ENCODE data around the gene CNOT3.
"Not testable (repeated sequence)": the region's sequence is repeated elsewhere in the genome, so short reads cannot be mapped to it uniquely, and the experiment has no call there.

CNOT3 gene

DNA sequence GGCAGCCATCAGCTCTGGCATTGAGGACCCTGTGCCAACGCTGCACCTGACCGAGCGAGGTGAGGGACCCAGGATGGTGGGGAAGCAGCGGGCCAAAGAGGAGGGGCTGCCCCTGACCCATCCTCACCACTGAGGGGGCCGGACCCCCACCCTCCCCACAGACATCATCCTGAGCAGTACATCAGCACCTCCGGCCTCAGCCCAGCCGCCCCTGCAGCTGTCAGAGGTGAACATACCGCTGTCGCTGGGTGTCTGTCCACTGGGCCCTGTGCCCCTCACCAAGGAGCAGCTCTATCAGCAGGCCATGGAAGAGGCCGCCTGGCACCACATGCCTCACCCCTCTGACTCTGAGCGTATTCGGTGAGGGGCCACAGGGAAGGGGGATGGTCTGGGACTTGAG lies 14.7 kb downstream of the CNOT3 start:
- no peak for DNase-seq

DNA sequence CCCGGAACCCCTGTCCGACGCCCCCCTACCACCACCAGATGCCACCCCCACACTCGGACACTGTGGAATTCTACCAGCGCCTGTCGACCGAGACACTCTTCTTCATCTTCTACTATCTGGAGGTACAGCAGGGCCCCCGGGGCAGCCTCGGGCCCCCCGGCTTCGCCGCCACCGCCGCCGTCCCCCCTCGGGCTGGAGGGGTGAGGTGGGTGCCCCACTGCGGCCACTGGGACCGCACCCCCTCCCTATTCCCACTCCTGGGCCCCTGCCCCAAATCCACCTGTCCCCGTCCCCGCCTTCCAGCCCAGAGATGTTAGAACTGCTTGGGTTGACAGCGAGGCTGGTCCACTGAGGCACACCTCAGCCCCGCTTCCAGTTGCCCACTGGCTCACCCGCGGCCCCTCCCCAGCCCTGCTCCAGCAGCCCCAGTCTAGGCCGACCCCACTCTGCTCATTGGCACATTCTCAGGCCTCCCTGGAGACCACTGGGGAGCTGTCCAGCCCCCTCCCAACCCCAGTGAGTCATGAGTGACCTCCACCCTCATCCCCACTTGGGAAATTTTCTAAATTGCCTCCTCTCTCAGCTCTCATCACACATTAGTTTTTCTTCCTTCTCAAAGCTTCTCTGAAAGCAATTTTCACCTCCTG lies 15.4 kb downstream of the CNOT3 start:
- no peak for DNase-seq

DNA sequence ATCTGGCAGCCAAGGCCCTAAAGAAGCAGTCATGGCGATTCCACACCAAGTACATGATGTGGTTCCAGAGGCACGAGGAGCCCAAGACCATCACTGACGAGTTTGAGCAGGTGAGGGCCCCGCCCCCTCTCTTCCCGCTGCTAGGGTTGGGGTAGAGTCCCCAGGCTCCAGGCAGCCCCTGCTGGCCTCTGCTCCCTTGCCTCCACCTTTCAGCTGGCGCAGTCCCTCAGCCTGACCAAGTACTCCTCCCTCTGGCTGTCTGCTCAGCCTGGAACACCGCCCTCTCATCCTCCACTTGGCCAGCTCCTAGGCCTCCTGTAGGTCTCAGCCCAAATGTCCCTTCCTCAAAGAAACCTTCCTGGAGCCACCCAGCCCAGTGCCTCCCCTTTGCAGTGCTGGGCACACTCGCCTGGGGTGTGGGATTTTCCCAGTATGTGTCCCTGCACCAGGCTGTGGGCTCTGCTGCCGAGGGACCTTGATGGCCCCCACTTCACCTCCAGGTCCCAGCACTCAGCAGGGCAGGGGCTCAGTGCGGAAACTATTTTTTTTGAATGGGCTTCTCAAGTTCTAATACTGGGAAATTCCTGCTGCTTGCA lies 16.3 kb downstream of the CNOT3 start:
- DNase-seq: no peak

DNA sequence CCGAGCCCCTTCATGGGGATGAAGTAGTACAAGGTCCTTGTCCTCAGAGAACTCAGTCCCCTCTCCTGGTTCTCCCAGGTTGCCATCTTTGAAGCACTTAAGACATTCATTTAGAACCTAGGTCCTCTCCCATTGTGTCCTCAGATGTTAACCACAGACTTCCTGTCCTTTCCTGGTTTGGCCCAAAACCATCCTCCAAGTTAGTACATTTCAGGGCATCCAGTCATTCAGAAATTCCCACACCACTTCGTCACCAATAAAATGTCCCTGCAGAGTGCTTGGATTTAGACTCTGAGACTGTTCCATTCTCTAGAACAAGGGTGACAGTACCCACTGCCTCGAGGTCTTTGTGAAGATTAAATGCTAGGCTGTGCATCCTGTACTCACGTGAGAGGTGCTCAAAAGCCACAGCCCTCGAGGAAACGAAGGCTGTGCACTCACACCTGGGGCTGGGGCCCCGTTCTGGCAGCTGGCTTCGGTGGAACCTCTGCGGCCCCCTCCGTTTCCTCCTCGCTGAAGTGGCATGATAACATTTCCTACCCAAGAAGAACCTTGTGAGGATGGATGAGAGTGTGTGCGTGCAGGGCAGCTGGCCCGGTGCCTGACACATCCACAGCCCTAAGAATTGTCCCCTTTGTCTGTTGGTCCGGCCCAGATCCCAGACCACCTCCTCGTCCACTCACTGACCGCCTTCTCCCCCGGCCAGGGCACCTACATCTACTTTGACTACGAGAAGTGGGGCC lies 17.2 kb downstream of the CNOT3 start:
- DNase-seq: no peak

DNA sequence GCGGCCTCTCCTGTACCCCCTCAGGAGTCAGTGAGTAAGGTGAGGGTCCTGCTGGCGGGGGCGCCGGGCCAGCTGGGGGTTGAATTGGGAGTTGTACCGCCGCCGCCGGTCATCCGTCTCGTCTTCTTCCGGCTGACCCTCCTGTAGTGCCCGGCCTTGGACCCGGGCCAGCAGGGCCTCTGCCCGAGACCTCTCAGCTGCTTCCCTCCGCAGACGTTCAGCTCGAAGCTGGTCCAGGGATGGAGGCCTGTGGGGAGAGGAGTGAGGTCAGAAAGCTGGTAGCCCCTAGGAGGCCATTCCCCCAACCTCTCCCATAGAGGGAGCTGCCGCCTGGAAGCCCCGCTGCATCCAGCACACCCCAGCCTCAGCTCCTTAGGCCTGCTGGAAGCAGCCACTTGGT lies 18.1 kb downstream of the CNOT3 start:
- no peak for DNase-seq

DNA sequence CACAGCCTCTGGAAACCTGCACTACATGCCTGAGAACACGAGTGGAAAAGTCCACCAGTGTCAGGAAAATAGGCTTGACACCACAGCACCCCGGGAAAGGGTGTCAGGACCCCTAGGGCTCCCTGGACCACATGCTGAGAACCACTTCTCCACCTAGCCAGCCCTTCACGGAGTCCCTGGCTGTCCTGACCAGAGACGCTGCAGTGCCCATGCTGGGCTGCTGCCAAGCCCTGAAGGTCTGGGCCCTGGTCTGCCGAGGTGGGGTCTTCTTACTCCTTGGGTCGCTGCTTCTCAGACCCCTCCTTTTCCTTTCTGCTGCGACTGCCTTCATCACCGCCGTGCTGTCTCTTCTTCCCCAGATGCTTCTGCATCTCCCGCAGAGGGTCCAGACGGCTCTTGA lies 18.9 kb downstream of the CNOT3 start:
- no peak for DNase-seq

DNA sequence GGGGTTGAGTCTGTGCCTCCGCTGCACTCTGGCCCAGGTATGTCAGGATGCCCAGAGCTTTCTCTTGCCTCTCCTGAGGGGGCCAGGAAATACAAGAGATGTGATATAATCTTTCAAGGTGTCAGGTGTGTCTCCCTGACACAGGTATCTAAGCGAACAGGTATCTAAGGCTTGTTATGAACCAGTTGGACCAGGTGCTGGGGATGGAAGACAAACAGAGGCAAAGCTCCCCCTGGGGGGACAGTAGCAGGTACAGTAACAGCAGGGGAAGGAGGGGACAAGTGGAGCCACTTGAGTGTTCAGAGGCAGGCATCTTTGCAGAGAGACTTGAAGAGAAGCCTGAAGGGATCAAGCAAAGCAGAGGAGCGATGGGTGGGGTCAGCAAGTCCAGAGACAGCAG lies 19.4 kb downstream of the CNOT3 start:
- no peak for DNase-seq

DNA sequence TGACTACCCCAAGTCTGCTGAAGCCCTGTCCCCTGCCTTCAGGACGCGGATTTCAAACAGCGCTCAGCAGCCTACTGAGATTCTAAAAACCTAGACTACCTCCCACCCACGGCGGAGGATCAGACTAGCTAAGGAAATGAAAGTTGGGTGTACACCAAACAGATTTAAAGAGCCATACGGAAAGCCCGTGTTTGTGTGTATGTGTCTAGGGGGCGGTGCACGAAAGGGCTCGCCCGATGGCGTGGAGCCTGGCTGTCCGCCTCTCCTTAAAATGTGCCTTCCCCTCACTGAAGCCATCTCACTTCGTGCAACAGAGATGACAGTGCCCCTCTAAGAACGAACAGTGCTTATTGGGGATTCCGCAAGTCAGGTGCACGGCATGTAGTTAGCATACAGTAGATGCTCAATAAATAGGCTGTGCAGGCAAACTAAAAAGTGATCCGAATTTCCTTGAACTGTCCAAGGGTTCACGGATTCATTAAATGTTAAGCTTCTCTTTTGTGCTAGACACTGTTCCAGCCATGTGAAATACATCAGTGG lies 21.3 kb downstream of the CNOT3 start:
- DNase-seq: no peak

DNA sequence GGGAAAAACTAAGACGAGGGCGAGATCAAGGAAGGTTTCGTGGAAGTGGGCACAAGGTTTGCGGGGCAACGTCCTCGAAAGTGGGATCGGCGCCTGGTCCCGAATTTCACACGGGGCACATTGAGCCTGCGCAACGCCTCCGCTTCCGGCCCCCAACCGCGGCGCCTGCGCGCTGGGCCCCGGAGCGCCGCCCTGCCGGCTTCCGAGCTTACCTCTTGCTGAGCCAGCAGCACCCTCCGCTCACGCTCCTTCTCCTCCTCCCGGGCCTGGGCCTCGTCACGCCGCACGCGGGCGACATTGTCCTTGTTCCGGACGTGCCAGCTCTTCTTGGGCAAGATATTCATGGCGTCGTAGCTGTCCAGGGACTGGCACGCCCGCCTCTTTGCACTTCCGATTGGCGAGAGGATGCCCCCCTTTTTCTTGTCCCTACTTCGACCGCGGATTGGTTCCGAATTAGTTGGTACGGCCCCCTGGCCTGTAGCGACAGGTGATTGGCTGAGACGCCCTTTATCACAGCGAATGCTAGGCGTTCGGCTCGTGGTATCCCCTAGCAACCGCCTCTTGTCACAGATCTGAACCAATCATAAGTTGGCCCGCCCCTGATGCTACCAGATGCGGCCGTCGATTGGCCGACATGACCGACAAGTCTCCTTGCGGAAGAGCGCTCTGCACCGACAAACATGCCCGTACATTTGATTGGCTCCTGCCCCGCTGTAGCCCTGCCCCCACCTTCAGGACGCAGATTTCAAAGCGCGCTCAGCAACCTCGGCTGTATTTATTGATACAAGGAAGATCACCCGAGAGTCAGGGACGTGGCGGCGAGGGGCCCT lies 22.0 kb downstream of the CNOT3 start, which contains the start of gene LENG1:
Gene LENG1, minus strand, starts transcription at position 370 of the 830 bp plus-strand sequence. Its CDS starts 26 bp downstream, at position 344.
- DNase-seq: peak; percentile 98

DNA sequence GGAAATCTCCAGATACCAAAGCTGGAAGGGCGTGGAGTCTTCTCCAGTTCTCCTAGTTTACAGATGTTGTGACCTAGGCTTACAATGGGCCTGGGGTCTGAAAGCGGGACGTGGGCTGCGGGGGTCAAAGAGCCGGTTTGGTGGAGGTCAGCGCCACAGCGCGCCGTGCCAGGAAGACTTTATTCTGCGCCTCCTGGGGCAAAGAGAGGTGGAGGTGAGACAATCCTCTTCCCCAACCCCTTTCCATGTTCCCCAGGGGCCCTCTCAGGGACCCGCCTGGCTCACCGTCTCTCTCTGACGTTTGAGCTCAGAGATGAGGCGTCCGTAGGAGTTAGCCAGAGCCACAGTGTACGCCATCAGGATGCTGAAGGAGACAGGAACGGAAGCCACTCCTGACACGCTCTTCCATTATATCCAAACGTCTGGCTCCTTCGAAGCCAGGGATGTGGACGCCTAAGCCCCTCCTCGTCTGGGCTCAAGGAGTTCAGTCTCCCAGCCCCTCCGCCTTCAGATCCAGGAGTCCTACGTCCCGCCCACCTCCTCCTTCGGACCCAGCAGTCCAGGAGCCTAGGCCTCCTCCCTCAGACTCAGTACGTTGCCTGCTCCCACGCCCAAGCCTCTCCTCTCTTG lies 22.7 kb downstream of the CNOT3 start:
- DNase-seq: no peak

DNA sequence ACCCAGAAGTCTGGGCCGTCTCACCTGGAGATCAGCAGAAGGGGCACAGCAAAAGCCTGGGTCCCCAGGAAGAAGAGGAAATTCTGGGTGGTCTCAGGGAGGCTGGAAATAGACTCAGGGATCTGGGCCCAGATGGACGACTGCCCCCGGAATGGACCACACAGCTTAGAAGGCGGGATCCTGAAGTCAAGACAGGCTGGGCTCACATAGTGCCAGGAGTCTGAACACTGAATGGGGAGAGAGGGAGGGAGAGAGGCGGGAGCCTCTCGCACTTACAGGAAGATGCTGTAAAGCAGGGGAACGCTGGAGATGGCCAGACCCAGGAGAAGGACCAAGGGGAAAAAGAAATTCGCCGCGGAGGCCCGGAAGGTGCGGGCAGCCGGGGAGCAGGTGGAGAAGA lies 23.3 kb downstream of the CNOT3 start:
- no peak for DNase-seq

DNA sequence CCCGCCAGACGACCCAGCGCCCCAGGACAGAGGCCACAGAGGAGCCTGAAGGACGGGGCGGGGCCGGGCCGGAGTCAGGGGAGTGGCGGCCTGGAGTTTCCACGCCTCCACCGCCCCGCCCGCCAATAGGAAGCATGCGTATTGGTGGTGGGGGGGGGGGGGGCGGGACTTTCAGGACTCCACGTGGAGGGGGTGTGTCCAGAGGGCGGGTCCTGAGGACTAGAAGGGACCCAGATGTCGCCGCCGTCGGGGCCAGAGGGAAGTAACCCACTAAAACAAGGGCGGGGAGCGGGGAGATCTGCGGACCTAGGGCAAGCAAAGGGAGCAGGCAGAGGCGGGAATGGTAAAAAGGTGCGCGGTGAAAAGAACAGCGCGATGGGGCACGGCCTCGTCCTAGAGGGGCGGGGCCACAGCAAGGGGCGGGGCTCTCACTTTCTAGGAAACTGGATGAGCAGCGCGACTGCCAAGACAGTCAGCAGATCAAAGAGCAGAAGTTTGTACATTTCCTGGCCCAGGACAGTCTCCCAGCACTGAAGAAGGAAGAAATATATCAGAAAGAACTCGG lies 24.8 kb downstream of the CNOT3 start:
- DNase-seq: no peak

DNA sequence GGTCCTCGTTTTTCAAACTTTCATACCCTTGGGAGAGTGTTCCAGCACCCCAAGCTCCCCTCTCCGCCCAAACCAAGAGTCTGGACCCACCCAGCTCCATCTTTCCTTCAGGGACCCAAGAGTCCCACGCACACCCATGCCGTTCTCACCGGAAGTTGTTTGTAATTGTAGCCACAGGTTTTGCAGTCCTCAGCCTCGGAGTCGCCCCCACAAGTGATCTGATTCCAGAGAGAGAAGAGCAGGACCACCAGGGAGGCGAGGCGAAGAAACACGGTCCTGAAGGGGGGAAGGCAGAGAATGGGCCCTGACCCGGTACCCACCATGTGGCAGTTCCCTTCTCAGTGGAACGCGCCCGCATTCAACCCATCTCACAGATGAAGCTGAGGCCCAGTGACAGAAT lies 25.3 kb downstream of the CNOT3 start:
- no peak for DNase-seq

DNA sequence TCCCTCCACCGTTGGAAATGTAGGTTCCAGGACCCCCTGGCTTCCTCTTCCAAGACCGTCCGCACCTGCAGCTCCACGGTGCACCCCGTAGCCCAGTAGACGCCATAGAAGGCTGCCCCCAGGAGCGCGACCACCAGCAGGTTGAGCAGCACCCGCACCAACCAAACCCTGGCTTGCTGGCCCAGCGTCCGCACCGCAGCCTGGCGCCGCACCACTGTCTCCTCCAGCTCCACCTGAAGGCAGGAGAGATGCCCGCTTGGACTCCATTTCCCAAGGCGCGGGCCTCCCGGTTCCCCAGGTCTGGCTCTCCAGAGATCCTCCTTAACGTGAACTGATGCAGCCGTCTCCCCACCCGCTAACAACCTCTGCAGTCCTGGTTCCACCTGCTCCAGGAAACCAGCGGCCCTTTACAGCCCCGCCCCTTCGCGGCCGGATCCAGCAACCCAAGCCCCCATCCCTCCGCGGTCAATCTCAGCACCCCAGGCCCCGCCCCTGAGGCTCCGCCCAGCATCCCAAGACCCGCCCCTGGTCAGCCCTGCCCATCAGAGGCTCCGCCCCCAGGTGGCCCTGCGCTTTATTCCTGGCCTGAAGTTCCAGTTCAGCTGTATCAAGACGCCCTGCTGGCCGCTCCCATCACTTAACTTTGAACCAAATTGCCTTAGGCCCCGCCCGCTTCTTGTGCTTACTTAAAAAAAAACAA lies 27.0 kb downstream of the CNOT3 start:
- DNase-seq: no peak

DNA sequence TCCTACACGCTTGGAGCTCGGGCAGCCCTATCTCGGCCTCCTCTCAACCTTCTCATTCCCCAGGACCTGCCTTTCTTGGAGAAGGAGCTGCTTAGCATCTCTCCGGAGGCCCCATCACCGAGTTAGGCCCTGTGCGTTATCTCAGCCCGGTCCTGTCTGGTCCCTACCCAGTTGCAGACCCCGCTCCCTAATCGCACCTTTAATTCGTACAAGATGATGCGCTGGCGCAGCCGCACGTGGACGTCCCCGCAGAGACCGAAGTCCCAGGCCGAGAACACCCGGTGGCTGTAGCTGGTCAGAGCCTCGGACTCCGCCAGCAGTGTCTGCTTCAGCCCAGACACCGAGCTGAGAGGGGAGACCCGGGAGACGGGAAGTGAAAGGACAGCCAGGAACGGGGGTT lies 27.7 kb downstream of the CNOT3 start:
- no peak for DNase-seq

DNA sequence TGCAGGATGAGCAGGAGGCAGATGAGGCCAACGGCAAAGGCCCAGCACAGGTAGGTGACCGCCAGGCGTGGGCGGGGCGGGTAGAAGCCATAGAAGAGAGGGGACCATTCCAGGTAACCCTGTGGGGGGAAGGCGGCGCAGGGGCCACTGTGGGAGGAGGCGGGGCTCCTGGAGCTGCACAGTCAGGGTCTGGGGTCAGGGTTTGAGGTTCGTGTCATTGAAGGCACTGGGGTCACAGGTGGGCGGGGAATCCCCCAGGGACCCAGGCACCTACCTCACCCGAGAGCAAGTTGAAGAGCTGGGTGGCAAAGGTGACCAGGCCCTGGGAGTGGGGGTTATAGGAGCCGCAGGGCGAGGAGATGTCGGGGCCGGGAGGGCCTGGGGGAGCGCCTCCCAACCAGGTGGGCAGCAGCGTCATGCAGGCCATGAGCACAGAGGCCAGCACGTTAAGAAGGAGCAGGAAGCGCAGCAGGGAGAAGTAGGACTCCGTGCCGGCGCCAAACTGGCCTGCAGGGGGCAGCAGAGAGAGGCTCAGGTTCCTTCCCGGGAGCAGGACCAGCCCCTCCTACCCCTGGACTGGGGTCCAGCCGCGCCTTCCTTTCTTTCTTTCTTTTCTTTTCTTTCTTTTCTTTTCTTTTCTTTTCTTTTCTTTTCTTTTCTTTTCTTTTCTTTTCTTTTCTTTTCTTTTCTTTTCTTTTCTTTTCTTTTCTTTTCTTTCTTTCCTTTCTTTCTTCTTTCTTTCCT lies 30.8 kb downstream of the CNOT3 start:
- peak; percentile 74 for DNase-seq

DNA sequence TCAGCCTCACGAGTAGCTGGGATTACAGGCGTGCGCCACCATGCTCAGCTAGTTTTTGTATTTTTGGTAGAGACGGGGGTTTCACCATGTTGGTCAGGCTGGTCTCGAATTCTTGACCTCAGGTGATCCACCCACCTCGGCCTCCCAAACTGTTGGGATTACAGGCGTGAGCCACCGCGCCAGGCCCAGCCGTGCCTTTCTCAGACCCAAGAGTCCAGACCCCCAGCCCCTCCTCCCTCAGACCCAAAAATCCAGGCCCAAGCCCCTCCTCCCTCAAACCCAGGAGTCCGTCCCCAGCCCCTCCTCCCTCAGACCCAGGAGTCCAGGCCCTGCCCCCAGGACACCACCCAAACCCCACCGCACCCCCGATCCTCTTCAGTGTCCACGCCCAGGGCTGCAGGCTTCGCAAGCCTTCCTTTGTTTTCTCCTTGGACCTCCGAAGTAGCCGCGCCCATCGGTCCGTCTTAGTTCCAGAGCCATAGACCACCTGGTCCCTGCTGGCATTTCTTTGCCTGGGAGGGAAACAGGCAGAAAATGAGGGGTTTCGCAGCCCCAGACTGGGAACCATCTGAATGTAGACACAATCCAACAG lies 31.7 kb downstream of the CNOT3 start:
- DNase-seq: no peak

DNA sequence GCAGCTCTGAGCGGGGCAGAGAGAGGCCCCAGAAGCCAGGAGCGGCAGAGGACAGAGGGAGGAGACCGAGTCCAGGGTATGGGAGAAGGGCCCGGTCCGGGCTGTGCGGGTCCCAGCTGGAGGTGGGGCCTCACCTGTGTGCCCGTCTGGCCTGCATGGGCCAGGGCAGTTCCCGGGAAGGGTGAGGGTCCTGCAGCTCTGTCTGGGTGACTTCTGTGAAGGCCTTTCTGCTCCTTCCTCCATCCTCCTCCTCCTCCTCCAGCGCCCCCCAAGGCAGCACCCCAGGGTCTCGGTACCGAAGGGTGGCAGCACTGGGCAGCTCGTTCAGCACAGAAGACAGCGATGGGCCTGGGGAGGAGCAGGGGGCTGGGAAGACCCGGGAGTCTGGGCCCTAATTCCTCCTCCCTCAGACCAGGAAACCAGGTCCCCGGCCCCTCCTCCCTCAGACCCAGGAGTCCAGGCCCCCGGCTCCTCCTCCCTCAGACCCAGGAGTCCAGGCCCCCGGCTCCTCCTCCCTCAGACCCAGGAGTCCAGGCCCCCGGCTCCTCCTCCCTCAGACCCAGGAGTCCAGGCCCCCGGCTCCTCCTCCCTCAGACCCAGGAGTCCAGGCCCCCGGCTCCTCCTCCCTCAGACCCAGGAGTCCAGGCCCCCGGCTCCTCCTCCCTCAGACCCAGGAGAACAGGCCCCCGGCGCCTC lies 34.3 kb downstream of the CNOT3 start:
- not testable (repeated sequence) for DNase-seq

DNA sequence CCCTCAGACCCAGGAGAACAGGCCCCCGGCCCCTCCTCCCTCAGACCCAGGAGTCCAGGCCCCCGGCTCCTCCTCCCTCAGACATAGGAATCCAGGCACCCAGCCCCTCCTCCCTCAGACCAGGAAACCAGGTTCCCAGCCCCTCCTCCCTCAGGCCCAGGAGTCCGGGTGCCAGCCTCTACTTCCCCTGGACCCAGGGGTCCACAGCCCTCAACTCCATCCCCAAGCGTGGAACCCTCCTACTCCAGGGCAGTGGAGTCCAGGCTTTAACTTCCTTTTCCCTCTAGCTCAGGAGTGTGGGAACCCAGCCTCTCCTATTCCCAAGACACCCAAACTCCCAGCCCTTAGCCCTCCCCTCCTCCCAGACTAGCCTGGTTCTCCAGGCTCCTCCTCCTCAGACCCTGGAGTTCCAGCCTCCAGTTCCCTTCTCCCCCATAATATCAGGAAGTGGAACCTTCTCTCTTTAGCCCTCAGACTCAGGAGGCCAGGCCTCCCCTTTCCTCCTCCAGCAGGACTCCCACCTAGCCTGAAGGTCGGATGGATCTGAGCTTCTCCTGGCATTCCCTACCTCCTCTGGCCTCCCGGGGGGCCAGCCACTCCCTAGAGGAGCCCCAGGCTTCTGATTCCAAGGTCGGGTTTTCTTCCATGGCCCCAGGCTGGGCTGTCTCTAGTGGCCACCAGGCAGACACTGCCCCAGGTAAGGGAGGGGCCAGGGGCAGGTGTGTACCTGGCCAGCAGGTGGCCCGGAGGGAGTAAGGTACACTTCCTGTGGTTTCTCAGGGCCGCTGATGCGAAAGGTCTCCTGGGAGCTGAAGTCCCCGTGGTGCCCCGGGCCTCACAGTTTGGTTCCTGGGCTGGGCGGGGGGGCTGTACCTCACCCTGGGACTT lies 35.2 kb downstream of the CNOT3 start, which contains the start of gene TMC4:
Gene TMC4, minus strand, starts transcription at position 690 of the 888 bp plus-strand sequence. Its CDS starts 43 bp downstream, at position 647.
- no peak for DNase-seq
